ENCODE results near the gene CFAP46. TPM values are rescaled to one million over a fixed set of nuclear protein-coding genes. Genes with fewer than 3 reads are reported as not detected.
A peak's percentile ranks its signal among the peaks of the same experiment; 100 is the strongest.

CFAP46 gene
- total and polyA plus RNA-seq, 2 of the 8 experiments (the other 6 are each of a cell fraction or from before 2014, with no cell fraction given): 2.6 to 4.8 TPM

DNA sequence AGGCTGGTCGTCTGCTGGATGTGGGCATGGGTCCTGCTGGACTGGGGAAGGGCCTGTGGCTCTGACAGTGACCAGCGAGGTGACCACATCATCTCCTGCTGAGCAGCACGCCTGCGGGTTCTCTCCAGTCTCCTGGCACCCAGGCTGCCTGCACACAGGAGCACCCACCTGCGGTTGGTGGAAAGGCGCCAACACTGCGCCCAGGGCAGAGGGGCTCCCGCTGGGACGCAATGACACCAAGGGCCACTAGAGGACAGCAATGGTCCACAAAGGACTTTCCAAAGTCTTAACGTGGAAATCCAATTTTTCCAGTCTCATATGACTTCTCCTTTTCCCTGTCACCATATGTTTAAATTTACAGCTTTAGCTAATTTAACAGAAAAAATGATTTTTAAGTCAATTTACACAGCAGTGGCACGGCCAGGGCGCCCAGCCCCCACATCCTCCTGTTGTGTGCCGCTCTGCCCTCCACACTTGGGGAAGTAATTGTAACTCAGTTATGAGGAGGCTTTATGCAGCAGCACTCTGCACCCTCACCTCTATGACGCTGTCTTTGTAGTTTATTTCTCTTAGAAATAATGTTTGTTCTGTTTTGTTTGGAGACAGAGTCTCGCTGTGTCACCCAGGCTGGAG, 38.1 kb downstream of the CFAP46 start:
- FAIRE-seq: no peak
- WGBS, 2 experiments (ENCODE audit: extremely low coverage in 1 of 2, insufficient coverage in 1 of 2, insufficient read length in 1 of 2, insufficient replicate concordance in 2 of 2, low coverage in 1 of 2, low lambda C conversion rate in 2 of 2, missing lambda C conversion rate in 1 of 2): 35% methylated on average over 15 of the region's 15 CpGs; no CpG with 5 or more reads in 1 of the 2 experiments
- no peak overlapping the region for H2BK5ac ChIP-seq (ENCODE audit: low read depth, low read length)

More for the DNA sequence above, 38.1 kb downstream of the CFAP46 start:
- Histone ChIP-seq H3K27ac (ENCODE audit: low read depth, low read length) (no peak overlapping the region), H3K4me3 (ENCODE audit: extremely low read depth in 1 of 4, insufficient read depth in 2 of 4, low read depth in 3 of 4, low read length in 4 of 4) (no peak overlapping the region), H2AK5ac (ENCODE audit: low read depth, low read length) (no peak overlapping the region), H2BK15ac (ENCODE audit: low read length) (0 out of 2 replicates have a peak overlapping the region, but pooled peaks have one; percentile 12), H3K4ac (replicated peaks; ENCODE audit: insufficient read length, low read depth, low read length) (no peak overlapping the region), H3K14ac (ENCODE audit: insufficient read length) (no peak overlapping the region), H4K8ac (ENCODE audit: extremely low read depth, insufficient read depth, low read length) (no peak overlapping the region), H2BK12ac (ENCODE audit: low read depth, low read length) (0 out of 2 replicates have a peak overlapping the region, but pooled peaks have one; percentile 30), H3K18ac (ENCODE audit: extremely low read depth, low read length) (no peak overlapping the region), H3K23me2 (ENCODE audit: low read depth, low read length) (peaks cover 3% of the 10 kb centered on the region; the same call in 1 of the 2 replicates), H2BK120ac (replicated peaks; ENCODE audit: low read depth, low read length) (no peak overlapping the region), H3K9ac (replicated peaks in 1 of 4; ENCODE audit: extremely low read depth in 1 of 4, low read depth in 3 of 4, low read length in 3 of 4) (no peak overlapping the region), H3K23ac (ENCODE audit: insufficient read length) (no peak overlapping the region), H3K4me2 (ENCODE audit: insufficient read depth in 1 of 2, low read depth in 2 of 2, low read length in 2 of 2) (no peak overlapping the region), H3K79me1 (ENCODE audit: low read depth, low read length) (no peaks in the 10 kb centered on the region), H3K27me3 (replicated peaks in 1 of 4; ENCODE audit: control insufficient read depth in 3 of 4, extremely low read depth in 1 of 4, insufficient read depth in 3 of 4, low read length in 3 of 4) (no peaks in the 10 kb centered on the region), H3K9me3 (ENCODE audit: insufficient read depth in 2 of 2, low read depth in 1 of 2, low read length in 1 of 2) (peaks cover 7 to 8% of the 10 kb centered on the region in 2 experiments; a peak in 3 of 4 replicates), H2AFZ (ENCODE audit: low read length) (no peak overlapping the region), H4K5ac (ENCODE audit: insufficient read length, low read depth, low read length) (no peak overlapping the region), H4K20me1 (replicated peaks in 1 of 2; ENCODE audit: control insufficient read depth in 1 of 2, insufficient read depth in 2 of 2, low read length in 2 of 2) (no peaks in the 10 kb centered on the region), H3K79me2 (ENCODE audit: control insufficient read depth in 1 of 2, insufficient read depth in 2 of 2, low read length in 2 of 2) (no peaks in the 10 kb centered on the region), H2BK20ac (ENCODE audit: low read length) (no peak overlapping the region), H4K91ac (replicated peaks; ENCODE audit: insufficient read length, low read length) (no peak overlapping the region), H3K36me3 (ENCODE audit: control insufficient read depth in 2 of 4, insufficient read depth in 4 of 4, low read length in 3 of 4) (no peaks in the 10 kb centered on the region), H3K4me1 (replicated peaks in 1 of 4; ENCODE audit: control insufficient read depth in 3 of 4, insufficient read depth in 4 of 4, low read length in 3 of 4) (no peaks in the 10 kb centered on the region; a peak in 1 of 7 replicates), H3K56ac (replicated peaks; ENCODE audit: insufficient read length, low read depth, low read length) (no peak overlapping the region)
- TF ChIP-seq RFX5 (IDR thresholded peaks at IDR 0.05; ENCODE audit: borderline replicate concordance, low read depth, low read length): no peak
- peak; percentile 90 to 91 for TF ChIP-seq RAD21 (IDR thresholded peaks at IDR 0.05 in 1 of 2, conservative IDR thresholded peaks at IDR 0.05 in 1 of 2; ENCODE audit: low read depth in 2 of 2, low read length in 2 of 2)
- TF ChIP-seq YY1 (IDR thresholded peaks at IDR 0.05; ENCODE audit: low read depth, low read length): 0 out of 2 replicates have a peak, but pooled peaks have one; percentile 7
- no peak for TF ChIP-seq TAF1 (IDR thresholded peaks at IDR 0.05; ENCODE audit: low read depth, low read length)
- peak; percentile 86 to 95 (median 87) for TF ChIP-seq CTCF (IDR thresholded peaks at IDR 0.05; ENCODE audit: control extremely low read depth in 1 of 3, insufficient read depth in 1 of 3, low read depth in 1 of 3, low read length in 3 of 3)
- TF ChIP-seq GABPA (IDR thresholded peaks at IDR 0.05; ENCODE audit: borderline replicate concordance, insufficient read depth, low read length): peak; percentile 81; the same call in 1 of the 2 replicates
- 0 out of 2 replicates have a peak, but pooled peaks have one; percentile 13 for TF ChIP-seq RXRA (IDR thresholded peaks at IDR 0.05; ENCODE audit: insufficient read depth, low read depth, low read length)
- TF ChIP-seq ASH2L (IDR thresholded peaks at IDR 0.05; ENCODE audit: low read length): no peak
- peak; percentile 26; the same call in 1 of the 2 replicates for TF ChIP-seq EGR1 (IDR thresholded peaks at IDR 0.05; ENCODE audit: borderline replicate concordance, low read depth, low read length)
- CTCF ChIA-PET (ENCODE audit: partially characterized antibody): interaction anchor here (0.7 to 3.8 kb wide), 35 partner anchors 11 to 442 kb away, joined by 3 to 37 read pairs (median 4); no protein-coding TSS in a partner anchor
- POLR2A ChIA-PET (ENCODE audit: partially characterized antibody): interaction anchor here (1.1 kb wide), 1 partner anchor 8 kb away, joined by 3 read pairs; no protein-coding TSS in a partner anchor
- DNase-seq (ENCODE audit: low read depth in 1 of 2, low spot score in 2 of 2): peak in 1 of 2 experiments; percentile 83
